HG02970 (cell line): Measurements from ENCODE around the gene SPP1.

ENCODE experiments used
- ATAC-seq: cut with Tn5 transposase; IDR thresholded peaks from one replicate; pipeline ENCODE4 v1.9.1; 2021; ENCODE audit warnings: mild to moderate bottlenecking, moderate library complexity, moderate number of reproducible peaks; ENCODE audit not compliant: unreplicated experiment, low FRiP score

The SPP1 gene

DNA sequence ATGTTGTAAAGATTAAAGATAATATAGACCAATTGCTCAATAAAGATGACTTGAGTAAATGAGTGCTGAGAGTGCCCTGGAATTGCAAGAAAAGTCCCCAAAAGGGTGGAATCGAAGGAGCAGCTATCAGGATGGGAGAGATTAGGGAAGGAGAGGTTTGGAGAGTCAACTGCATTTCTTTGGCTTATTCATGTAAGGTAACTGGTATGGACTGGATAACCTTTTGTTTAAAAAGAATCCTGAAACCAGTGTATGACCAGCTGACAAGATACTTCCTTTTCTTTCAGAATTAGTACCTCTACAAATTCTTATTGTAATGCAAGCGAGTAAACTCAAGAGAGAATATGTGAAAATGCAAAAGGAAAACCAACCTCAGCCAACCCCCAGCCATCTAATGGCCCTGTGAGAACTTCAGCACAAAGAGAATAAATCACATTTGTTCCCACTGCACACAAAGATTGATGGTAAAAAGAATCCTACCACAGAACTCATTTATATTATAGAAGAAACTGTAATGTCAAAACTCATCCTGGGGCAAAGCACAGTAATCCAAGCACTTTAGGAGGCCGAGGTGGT lies 24.5 kb upstream of the SPP1 start:
- no peak for ATAC-seq

DNA sequence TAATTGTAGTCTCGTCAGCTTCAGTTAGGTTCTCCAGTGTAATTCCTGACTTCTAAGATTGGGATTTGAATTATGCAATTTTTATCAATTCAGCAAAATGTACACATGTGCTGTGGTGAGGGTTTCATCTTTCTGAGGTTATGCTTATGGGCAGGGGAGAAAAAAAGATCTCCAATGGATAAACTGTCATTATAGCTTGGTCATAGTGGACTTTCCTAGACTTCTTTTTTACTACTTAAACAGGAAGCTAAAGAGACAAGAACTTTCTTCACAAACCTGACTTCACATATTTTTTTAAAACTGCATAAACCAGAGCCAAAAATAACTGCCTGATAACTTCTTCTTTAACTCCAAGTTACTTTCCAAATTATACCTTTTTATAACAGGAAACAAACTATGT lies 21.7 kb upstream of the SPP1 start:
- ATAC-seq: no peak

DNA sequence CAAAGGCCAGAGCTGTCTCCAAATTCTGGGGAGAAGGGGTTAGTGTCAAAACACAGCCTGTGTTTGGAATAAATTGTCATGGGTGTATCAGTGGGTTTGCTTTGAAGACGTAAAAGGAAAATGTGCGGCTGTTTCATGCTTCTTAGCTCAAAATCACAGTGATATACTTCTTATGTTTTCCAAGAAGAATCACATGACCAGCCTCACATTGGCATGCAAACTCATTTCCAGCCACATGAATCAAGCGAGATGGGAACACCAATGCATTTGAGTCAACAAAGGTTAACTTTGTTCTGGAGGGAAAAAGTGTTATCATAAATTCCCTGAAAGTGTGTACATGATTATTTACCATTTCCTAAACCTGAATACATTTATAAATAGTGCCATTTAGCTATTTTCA lies 19.0 kb upstream of the SPP1 start:
- no peak for ATAC-seq

DNA sequence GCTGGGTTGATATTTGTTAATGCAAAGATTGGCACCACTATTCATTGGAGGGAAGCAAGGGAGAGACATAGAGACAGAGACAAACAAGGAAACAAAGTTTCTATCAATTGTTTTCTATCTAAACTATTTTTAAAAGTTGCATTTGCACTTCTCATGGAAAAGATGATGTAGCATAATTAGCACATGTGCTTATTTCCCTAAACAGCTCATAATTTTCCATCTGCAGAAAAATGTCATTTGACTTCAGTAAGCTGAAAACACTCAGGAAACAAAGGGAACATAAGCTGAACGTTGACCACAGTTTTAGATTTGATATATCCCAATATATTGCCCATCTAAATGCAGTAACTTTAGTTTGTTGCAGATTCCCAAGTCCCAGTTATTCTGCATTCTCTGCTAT lies 18.5 kb upstream of the SPP1 start:
- ATAC-seq: no peak

DNA sequence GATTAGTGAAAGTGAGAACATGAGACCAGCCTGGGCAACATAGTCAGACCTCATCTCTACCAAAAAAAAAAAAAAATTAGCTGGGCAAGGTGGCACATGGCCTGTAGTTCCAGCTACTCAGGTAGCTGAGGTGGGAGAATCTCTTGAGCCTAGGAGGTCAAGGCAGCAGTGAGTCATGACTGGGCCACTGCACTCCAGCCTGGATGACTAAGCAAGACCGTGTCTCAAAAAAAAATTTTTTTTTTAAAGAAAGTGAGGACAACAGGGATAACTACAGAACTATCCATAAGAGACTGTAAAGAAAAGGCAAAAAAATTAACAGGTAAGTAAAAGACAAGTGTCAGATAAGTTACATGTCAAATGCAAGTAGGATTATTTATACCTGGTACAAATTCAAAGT lies 13.5 kb upstream of the SPP1 start:
- no peak for ATAC-seq

DNA sequence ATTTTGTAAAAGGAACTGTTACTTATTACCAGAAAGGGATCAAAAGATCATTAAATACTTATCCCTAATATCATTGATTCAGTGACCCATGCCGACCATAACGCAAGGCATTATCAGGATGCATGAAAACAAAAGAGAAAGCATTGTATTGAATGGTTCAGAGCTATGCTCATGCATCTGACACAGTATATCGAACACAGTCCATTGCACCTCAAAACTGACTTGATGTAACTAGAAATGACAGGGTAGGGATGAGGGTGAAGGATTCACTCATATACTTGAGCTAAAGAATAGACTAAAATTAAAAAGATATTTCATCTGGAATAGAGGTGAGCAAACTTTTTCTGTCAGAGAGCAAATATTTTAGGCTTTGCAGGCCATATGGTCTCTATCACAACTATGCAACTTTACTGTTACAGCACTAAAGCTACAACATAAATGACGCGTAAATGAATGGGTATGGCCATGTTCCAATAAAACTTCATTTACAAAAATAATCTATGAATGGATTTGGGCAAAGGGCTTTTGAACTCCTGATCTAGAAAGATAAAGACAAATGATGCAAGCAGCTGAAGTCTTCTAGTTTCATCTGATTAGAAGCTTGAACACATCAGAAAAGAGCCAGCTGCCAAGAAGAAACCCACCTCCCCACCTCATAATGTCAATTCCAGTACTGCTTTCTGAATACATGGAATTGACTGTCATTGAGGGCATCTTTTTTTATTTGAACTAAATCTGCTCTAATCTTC lies 12.9 kb upstream of the SPP1 start:
- no peak for ATAC-seq

DNA sequence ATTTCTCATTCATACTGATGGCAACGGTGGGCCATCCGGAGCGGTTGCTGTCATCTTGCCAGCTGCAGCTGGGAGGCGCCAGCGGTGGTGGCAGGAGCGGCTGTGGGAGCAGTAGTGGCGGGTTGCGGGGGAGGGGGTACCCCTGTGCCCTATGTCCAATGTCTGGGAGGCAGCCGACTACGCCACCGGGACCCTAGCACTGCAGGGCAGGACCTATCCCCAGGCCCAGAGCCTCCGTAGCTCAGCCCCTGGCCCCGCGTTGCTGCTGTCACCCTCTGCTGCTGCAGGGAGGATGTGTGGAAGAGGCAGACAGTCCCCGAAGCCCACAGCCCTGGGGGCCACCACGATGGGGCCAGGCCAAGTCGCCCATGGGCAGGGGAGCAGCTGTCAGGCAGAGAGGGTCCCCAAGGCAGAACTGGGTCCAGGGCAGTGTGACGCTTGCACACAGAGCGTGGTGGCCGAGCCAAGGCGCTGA lies 10.0 kb upstream of the SPP1 start:
- no peak for ATAC-seq

DNA sequence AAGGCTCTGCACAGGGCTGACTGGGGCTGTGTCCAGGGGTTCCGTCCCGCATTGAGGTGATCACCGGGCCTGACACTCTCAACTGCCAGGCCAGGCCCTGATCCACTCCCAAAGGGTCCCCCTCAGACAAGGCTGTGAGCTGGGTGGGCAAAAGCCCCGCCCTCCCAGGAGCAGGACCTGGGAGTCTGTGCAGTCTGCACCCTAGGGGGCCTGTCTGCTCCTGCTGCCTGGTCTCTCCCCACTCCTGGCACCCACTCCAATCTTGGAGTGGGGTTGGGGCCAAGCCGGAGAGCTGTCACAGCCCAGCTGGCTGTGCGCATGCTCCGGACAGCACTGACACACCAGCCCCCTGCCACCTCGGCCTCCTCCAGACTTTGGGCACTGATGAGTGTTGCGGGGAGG lies 9.4 kb upstream of the SPP1 start:
- no peak for ATAC-seq

DNA sequence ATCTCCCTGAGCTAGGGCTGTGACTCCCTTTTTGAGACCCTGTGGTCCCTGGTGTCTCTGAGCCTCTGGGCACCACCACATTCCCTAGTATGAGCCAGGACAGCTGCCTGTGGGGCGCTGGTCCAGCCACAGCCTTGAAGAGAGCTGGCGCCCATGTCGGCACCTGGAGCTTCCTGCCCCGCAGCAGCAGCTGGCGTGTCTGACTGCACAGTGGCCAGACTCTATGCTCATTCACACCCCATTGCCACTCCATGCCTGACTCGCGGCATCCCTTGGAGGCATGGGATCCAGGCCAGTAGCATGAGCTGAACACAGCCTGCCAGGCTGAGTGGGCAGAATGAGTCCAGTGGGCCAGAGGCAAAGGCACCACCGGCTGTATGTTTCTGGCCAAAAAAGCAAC lies 8.3 kb upstream of the SPP1 start:
- no peak for ATAC-seq

DNA sequence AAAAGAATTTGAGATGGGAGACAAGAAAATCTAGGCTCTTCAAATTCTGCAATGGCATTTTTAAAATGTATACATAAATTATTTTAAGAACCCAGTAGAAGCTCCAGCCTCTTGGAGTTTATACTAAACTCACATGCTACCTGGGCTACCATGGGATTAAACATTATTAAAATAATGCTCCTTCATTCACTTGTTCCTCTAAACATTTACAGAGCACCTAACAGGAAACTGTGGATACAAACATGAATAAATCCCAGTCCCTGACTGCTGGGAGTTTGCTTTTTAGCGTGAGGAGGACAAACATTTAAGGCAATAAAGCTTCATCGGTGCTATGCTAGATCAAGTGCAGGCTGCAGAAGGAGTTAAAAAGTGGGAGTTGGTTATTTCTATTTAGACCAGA lies 5.4 kb upstream of the SPP1 start:
- no peak for ATAC-seq

DNA sequence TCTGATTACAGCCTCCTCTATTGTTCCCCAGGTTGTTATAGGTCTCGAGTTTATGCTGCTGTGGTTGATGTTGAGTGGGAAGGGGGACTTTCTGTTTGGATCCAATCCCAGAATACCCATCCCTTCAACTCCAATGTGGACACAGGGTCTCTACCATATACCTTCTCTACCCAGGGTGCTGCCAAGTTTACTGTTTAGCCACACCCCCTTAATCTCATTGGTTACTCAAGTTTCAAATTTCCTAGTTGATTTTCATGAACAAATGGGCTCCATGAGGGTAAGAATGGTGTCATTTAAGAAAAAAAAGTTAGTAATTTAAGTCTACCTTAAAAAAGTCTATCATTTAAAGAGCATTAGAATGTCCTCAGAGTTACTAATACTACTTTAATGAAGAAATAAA lies 3.6 kb upstream of the SPP1 start:
- ATAC-seq: no peak

DNA sequence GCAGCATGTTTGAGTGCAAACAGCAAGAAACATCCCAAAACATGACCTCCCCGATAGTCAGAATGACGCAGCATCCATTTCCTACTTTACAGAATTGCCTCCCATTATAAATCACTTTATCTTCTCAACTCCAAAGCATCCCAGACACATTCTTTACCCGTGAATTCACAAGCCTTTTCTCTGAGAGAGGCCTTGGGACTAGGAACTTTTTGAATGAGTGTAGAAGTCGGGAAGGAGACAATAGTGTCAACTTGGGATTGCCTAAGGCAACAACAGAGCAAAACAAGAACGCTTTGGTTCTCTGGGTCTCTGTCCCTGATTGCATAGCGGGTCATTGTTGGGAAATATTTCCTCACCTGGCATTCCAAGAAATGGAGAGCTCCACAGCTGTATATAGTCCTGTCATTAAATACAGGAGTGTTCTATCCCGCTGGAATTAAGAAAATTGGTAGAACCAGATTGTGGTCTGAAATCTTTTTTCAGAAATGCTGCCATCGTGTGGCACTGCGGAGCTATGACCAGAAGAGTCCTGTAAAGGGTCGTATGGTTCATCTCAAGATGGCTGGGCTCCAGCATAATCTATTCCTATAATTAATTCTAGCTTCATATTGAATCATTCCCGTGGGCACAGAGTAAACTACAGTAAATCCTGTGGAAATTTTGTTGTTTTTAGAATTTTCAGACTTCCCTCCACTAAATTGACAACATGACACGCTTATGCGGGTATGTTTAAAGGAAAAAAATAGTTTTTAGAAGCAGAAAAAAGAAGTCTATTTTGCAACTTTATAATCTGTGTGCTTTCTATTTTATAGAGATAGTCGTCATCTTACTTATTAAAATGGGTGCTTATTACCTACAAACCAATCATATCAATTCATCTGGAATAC lies 2.0 kb upstream of the SPP1 start:
- peak; percentile 58 for ATAC-seq

DNA sequence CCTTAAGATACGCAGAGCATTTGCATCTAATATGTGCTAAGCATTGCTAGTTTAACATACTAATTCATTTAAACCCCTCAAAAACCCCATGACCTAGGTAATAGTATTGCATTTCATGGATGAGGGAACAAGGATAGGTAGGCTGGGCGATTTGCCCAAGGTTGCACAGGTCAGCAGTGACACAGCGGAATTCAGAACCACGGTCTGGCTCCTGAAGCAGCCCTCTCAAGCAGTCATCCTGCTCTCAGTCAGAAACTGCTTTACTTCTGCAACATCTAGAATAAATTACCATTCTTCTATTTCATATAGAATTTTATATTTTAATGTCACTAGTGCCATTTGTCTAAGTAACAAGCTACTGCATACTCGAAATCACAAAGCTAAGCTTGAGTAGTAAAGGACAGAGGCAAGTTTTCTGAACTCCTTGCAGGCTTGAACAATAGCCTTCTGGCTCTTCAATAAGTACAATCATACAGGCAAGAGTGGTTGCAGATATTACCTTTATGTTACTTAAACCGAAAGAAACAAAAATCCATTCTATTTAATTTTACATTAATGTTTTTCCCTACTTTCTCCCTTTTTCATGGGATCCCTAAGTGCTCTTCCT lies 555 bp upstream of the SPP1 start:
- peak; percentile 32 for ATAC-seq

DNA sequence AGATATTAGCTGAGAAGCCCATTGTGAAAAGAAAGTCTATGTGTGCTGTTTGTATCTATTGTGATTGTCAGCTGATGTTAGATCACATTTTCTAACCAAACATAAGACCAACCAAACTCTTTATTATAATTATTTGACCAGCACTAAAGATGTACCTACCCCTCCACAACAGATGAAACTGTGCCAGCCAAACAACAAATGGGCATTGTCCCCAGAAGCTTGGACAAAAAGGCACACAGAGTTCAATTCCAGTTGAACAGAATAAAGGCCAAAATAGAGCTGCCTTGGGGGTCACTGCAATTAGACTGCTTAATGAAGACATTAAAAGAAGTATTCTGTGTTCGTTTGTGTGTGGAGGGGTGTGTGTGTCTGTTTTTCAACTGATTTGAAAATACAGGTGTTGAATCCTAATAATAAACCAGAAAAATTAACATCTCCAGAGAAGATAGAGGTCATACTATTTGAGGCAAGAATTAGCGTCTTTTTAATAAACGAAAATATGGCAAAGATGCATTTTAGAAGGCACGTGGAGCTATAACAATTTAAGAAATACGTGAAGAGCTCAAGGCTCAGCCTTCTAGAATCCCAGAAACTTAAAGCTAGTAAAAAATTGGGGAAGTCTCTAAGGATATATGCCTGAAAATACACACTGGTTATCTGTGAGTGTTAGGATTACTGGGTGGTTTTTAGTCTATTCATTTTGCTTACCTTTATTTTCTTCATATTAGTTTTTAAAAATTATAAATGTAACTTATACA lies 2.2 kb downstream of the SPP1 start:
- ATAC-seq: no peak

DNA sequence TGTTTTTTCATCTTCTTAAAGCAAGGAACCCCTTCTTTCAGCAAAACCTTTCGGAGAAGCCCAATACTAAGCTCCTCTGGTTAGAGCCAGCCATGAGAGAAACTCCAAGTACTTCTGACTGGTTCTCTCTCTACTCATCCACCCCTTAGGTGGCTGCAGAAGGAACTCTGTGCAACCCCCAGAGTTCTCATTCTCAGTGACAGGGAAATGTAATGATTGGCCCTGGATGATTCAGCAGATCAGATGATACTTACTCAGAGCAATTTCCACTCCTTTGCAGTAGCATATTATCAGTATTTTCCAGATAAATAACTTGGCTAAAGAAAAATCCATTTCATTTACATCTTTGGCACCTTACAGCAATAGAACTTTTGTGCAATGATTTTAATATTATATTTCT lies 3.2 kb downstream of the SPP1 start:
- no peak for ATAC-seq

DNA sequence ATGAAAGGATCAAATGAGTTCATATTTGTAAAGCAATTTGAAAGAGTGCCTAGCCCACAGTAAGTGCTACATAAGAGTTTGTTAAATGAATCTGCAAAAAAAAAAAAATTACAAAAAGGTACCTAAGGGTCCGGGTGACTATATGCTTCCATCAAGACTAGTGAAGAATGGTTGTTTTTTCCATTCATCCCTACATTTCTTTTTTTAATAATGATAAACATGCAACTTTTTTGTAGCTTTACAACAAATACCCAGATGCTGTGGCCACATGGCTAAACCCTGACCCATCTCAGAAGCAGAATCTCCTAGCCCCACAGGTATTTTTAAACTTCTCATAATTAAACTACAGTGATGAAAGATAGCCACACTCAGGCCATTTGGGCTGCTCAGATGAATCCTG lies 4.3 kb downstream of the SPP1 start:
- ATAC-seq: no peak

DNA sequence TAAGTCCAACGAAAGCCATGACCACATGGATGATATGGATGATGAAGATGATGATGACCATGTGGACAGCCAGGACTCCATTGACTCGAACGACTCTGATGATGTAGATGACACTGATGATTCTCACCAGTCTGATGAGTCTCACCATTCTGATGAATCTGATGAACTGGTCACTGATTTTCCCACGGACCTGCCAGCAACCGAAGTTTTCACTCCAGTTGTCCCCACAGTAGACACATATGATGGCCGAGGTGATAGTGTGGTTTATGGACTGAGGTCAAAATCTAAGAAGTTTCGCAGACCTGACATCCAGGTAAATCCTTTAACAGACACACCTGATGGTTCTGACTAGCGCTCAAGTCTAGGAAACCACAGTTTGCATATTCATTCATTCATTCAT lies 6.0 kb downstream of the SPP1 start:
- ATAC-seq: no peak

DNA sequence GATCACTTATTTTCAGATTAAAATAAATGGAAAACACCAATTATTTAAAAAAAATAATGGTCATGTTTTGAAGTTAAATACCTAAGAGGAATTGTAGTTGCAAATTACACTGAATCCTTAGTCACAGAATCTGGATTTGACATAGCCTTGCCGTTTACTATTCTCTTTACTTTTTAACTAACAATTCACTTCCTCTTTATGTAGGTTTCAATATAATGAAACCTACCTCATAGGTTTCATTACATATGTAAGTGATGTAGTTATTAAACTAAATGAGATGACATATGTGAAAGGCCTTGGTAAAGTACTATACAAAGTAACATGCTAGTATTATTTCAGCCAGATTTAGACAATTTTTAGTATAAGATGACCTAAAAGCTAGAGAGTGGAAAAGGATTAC lies 6.5 kb downstream of the SPP1 start:
- no peak for ATAC-seq

DNA sequence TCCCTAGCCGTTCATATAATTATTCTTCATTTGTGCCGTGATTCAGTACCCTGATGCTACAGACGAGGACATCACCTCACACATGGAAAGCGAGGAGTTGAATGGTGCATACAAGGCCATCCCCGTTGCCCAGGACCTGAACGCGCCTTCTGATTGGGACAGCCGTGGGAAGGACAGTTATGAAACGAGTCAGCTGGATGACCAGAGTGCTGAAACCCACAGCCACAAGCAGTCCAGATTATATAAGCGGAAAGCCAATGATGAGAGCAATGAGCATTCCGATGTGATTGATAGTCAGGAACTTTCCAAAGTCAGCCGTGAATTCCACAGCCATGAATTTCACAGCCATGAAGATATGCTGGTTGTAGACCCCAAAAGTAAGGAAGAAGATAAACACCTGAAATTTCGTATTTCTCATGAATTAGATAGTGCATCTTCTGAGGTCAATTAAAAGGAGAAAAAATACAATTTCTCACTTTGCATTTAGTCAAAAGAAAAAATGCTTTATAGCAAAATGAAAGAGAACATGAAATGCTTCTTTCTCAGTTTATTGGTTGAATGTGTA lies 7.0 kb downstream of the SPP1 start:
- no peak for ATAC-seq

DNA sequence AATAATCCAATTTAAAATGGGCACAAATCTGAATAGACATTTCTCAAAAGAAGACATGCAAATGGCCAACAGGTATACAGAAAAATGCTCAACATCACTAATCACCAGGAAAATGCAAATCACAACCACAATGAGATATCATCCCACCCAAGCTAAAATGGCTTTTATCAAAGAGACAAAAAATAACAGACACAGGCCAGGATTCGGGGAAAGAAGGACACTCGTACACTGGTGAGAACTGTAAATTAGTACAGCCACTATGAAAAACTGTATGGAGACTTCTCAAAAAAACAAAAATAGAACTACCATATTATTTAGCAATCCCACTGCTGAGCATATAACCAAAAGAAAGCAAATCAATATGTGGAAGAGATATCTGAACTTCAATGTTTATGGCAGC lies 8.5 kb downstream of the SPP1 start:
- no peak for ATAC-seq
